ENCODE measurements around the gene PARP14.

GRCh38 chr3:122642935-122643334 is 37.7 kb upstream of the PARP14 start:
- TF ChIP-seq SIN3A (IDR thresholded peaks at IDR 0.05; ENCODE audit: borderline replicate concordance, insufficient read depth, low read length) (no peak), POLR2AphosphoS5 (IDR thresholded peaks at IDR 0.05; ENCODE audit: low read depth, low read length) (no peak)
